DMS53 treated with DMSO at 0.1 percent for 48 hours (cell line): Measurements from ENCODE around the gene ATP1B3.
"Not testable (repeated sequence)": the region's sequence is repeated elsewhere in the genome, so short reads cannot be mapped to it uniquely, and the experiment has no call there.

Source experiments
- DNase-seq: peaks from one replicate; lab custom pipeline; 2025; ENCODE audit not compliant: unreplicated experiment; lab: John Stamatoyannopoulos, UW

The ATP1B3 gene

GRCh38 chr3:141941093-141941492, 64.7 kb downstream of the ATP1B3 start:
- no peak for DNase-seq

- no peak for DNase-seq
Measured at GRCh38 chr3:141942006-141942405, 65.6 kb downstream of the ATP1B3 start.

DNA sequence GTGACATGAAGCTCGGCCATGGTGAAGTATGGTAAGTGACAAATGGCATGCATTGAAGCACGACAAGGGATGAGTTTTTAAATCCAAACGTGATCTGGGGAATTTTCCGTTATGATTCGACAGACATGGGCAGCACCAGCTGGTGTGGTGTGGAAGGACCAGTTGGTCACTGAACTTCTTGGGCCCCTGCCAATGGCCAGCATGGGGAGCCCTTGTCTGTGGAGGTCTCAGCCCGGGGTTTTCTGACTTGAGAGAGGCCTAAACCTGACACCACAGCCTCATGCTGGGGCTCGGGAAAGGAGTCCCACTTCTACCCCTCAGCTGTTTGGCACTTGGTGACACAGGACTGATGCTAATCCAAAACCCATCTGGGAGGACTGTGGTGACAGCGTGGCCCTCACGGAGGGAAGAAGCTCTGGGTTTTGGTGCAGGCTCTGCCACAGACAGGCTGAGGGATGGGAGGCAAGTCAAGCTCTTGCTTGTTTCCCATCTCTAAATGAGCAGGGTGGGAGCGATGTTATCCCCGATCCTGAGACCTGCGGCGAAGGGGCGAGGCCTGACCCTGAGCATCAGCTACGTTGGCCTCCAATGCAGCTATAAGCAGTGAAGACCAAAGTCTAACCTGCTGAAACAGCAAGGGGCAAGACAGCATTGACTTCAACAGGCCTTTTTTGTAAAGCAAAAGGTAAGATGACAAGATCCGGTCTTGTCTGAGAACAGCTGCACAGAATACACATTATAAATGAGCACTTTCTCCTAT, 69.5 kb downstream of the ATP1B3 start:
- DNase-seq: no peak

GRCh38 chr3:141949399-141949798, 73.0 kb downstream of the ATP1B3 start:
- no peak for DNase-seq

GRCh38 chr3:141949972-141950371, 73.5 kb downstream of the ATP1B3 start:
- no peak for DNase-seq

GRCh38 chr3:141950572-141951493, 74.4 kb downstream of the ATP1B3 start:
- DNase-seq: no peak

- DNase-seq: no peak
Measured at GRCh38 chr3:141952611-141953010, 76.2 kb downstream of the ATP1B3 start.

- no peak for DNase-seq
Measured at GRCh38 chr3:141955175-141955574, 78.7 kb downstream of the ATP1B3 start.

DNA sequence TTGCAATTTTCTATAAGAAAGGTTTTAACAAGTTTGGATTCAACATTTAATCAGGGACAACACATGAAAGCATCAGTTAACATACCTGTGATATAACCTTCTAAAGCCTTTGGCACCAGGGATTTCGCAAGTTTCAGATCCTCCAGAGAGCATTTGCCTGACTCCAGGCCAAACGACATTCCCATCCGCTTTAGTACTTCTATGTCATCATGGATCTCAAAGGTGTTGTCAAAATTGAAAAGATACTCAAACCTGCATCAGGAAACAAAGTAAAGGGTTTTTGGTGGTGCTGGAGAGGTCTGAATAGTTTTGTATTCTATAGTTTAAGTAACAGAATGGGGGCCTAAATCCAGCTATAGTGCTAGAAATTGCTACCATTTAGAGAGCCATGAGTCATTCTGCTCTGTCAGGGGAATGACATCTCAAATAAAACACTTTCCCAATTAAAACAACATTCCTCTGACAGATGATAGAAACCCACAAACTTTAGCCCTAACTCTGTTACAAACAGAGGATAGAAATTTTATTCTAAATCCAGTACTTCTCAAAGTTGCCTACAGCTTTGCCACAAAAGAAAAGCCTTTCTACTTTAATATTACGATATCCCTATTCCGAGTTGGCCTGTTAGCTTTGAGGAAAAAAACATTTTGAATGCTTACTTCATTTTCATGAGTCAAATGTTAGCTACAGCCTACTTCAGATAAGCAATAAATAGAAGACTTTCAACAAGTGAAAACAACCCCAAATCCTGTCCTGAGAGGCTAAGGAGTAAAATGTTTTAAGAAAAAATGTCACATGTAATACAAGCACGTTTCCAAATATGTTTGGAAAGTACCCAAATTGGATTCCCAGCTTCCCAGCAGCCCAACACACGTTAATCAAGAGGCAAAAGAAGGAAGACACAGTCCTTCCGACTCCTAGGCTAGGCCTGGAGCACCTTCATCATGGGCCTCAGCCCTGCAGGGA, 83.4 kb downstream of the ATP1B3 start:
- no peak for DNase-seq

GRCh38 chr3:141960731-141961130, 84.3 kb downstream of the ATP1B3 start:
- no peak for DNase-seq

DNA sequence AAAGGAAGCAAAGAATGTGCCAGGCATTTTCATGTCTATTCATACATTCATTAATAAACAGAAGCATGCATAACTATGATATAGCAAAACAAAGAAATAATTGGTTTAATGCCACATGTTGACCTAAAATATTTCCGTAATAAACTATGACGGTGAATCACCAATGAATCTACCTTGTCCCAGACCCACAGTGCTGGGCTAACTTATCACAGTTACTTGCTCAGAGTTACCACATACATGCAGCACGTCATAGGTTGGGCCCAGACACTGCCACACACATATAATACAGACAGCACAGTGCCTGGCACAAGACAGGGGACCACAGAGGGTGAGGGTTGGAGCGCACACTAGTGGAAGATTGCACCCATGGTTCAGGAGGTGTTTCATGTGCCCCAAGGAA, 86.9 kb downstream of the ATP1B3 start:
- no peak for DNase-seq

DNA sequence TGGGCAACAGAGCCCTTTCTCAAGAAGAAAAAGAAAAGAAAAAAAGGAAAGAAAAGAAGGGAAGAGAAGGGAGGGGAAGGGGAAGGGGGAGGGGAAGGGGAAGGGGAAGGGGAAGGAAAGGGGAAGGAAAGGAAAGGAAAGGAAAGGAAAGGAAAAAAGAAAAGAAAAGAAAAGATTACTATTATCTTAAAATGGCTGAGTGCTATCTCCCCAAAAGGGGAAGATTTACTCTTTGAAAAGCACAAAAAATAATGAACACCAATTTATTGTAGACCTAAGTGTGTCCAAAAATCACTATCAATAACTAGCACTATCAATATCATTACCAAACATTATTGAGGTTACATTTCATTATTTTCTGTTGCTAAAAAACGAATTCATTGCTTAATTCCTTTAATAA, 89.0 kb downstream of the ATP1B3 start:
- no peak for DNase-seq

GRCh38 chr3:141969711-141970110, 93.3 kb downstream of the ATP1B3 start:
- no peak for DNase-seq

GRCh38 chr3:141971571-141971970, 95.1 kb downstream of the ATP1B3 start:
- no peak for DNase-seq

DNA sequence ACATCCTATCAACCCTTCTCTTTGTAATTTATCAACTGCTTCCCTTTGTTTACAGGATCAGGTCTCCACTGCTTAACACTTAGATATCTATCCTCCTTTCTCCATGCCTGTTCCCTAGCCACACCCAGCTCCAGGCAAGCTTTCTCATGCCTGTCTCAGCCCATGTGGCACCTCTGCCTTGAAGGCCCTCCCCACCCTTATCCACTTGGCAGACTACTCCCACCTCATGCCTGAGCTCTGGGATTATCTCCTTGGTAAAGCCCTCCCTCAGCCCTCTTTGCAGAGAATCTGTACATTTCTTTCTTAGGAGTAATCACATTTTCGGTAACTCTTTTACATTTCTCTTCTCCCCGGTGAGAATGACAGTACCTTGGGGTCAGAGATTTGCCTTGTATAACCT, 96.0 kb downstream of the ATP1B3 start:
- no peak for DNase-seq

DNA sequence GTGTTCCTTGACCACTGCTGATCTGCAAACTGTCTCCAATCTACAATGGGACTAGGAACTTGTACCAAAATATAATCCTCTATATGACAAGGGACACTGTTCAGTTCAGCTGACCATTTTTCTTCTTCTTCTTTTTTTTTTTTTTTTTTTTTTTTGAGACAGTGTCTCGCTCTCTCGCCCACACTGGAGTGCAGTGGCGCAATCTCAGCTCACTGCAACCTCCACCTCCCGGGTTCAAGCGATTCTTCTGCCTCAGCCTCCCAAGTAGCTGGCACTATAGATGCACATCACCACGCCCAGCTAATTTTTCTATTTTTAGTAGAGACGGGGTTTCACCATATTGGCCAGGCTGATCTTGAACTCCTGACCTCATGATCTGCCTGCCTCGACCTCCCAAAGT, 98.3 kb downstream of the ATP1B3 start:
- DNase-seq: not testable (repeated sequence)
